OCI-LY1 (cell line): ENCODE data around the gene SAXO1.

Experiments
- EZH2 ChIP-seq: fragments of 200-600 bp; sonication (generic), shearing (Covaris generic); IDR thresholded peaks from 2 replicates; pipeline ENCODE4 v1.8.0; 2017; ENCODE audit warnings: borderline replicate concordance, mixed run types, mild to moderate bottlenecking, antibody characterized with exemption, low read length, moderate library complexity, mixed read lengths
- TF ChIP-seq, protein P1 (sequence below): fragments of 200-600 bp; sonication (generic), shearing (Covaris generic); IDR thresholded peaks from 2 replicates; pipeline ENCODE4 v1.5.1; 2017; ENCODE audit warnings: mild to moderate bottlenecking, antibody characterized with exemption, low read length, moderate library complexity, mixed read lengths

DNA sequence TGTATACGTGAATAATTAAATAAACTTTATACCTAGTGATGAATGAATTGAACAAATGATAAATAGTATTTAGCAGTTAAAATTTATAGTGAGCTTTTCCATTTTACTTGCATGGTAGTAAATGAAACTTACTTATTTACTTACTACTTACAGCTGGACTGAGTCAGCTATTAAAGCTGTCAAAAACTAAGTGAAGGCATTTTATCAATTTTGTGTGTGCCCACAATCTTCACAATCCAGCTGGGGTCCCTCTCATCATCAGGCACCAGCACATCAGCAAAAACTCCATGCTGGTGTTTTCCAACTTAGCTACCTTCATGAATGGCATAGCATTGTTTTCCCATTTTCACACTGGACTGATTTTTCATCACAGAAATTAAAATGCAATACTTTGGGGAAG, 81.1 kb downstream of the SAXO1 start:
- TF ChIP-seq, protein P1, sequence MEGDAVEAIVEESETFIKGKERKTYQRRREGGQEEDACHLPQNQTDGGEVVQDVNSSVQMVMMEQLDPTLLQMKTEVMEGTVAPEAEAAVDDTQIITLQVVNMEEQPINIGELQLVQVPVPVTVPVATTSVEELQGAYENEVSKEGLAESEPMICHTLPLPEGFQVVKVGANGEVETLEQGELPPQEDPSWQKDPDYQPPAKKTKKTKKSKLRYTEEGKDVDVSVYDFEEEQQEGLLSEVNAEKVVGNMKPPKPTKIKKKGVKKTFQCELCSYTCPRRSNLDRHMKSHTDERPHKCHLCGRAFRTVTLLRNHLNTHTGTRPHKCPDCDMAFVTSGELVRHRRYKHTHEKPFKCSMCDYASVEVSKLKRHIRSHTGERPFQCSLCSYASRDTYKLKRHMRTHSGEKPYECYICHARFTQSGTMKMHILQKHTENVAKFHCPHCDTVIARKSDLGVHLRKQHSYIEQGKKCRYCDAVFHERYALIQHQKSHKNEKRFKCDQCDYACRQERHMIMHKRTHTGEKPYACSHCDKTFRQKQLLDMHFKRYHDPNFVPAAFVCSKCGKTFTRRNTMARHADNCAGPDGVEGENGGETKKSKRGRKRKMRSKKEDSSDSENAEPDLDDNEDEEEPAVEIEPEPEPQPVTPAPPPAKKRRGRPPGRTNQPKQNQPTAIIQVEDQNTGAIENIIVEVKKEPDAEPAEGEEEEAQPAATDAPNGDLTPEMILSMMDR = no peak
- no peak for TF ChIP-seq EZH2
